Measurements from ENCODE around the gene IL13RA1.

DNA sequence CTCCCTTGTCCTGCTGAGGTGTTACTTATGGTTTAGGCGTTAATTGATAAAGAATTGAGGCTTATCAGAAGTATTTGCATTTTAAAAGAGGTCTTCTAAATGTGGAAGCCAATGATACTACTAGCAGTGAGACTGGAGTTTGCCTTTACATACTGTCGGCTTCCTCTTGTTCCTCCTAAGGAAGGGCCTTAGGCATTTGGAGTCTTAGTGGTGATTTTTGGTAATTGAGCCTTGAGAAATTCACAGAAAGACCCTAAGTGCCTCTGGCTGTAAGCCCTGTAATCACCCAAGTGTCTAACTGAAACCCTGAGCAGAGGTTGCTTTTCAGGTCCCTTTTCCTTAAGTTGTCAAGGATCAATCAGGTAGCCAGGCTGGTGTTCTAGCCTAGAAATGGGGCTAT, 14.8 kb downstream of the IL13RA1 start:
- no peak for TF ChIP-seq ATF3 (IDR thresholded peaks at IDR 0.05; ENCODE audit: borderline replicate concordance, extremely low read depth, low read depth, low read length)
- TF ChIP-seq CEBPB (IDR thresholded peaks at IDR 0.05; ENCODE audit: borderline replicate concordance in 1 of 2, low read depth in 2 of 2, low read length in 2 of 2), result no peak
- no peak for TF ChIP-seq REST (IDR thresholded peaks at IDR 0.05; ENCODE audit: low read depth, low read length)
- TF ChIP-seq, protein P1, sequence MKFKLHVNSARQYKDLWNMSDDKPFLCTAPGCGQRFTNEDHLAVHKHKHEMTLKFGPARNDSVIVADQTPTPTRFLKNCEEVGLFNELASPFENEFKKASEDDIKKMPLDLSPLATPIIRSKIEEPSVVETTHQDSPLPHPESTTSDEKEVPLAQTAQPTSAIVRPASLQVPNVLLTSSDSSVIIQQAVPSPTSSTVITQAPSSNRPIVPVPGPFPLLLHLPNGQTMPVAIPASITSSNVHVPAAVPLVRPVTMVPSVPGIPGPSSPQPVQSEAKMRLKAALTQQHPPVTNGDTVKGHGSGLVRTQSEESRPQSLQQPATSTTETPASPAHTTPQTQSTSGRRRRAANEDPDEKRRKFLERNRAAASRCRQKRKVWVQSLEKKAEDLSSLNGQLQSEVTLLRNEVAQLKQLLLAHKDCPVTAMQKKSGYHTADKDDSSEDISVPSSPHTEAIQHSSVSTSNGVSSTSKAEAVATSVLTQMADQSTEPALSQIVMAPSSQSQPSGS (IDR thresholded peaks at IDR 0.05; ENCODE audit: low read length), result no peak
- no peak for TF ChIP-seq STAT3 (IDR thresholded peaks at IDR 0.05; ENCODE audit: low read depth, low read length)
- TF ChIP-seq POLR2A (IDR thresholded peaks at IDR 0.05; ENCODE audit: low read depth, low read length), result no peak
- no peak for TF ChIP-seq NR2C1 (IDR thresholded peaks at IDR 0.05)
- TF ChIP-seq GABPA (IDR thresholded peaks at IDR 0.05; ENCODE audit: low read depth), result no peak
- TF ChIP-seq, protein P2, sequence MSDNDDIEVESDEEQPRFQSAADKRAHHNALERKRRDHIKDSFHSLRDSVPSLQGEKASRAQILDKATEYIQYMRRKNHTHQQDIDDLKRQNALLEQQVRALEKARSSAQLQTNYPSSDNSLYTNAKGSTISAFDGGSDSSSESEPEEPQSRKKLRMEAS (IDR thresholded peaks at IDR 0.05; ENCODE audit: low read depth, low read length), result no peak
- TF ChIP-seq, protein P3, sequence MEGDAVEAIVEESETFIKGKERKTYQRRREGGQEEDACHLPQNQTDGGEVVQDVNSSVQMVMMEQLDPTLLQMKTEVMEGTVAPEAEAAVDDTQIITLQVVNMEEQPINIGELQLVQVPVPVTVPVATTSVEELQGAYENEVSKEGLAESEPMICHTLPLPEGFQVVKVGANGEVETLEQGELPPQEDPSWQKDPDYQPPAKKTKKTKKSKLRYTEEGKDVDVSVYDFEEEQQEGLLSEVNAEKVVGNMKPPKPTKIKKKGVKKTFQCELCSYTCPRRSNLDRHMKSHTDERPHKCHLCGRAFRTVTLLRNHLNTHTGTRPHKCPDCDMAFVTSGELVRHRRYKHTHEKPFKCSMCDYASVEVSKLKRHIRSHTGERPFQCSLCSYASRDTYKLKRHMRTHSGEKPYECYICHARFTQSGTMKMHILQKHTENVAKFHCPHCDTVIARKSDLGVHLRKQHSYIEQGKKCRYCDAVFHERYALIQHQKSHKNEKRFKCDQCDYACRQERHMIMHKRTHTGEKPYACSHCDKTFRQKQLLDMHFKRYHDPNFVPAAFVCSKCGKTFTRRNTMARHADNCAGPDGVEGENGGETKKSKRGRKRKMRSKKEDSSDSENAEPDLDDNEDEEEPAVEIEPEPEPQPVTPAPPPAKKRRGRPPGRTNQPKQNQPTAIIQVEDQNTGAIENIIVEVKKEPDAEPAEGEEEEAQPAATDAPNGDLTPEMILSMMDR (IDR thresholded peaks at IDR 0.05 in 2 of 3, conservative IDR thresholded peaks at IDR 0.05 in 1 of 3; ENCODE audit: control insufficient read depth in 2 of 3, extremely low read depth in 1 of 3, insufficient read depth in 1 of 3, low read depth in 3 of 3, low read length in 3 of 3), result no peak
- TF ChIP-seq YY1 (IDR thresholded peaks at IDR 0.05; ENCODE audit: low read depth, low read length), result no peak
- no peak for TF ChIP-seq SP1 (IDR thresholded peaks at IDR 0.05; ENCODE audit: low read depth, low read length)
- no peak for TF ChIP-seq MXI1 (IDR thresholded peaks at IDR 0.05; ENCODE audit: low read depth, low read length)
- no peak for TF ChIP-seq RAD21 (IDR thresholded peaks at IDR 0.05; ENCODE audit: insufficient read depth, low read depth, low read length)
